LNCAP (cell line): ENCODE data around the gene NUPR1.

ENCODE experiments used
- CTCF ChIP-seq: fragments of 450-650 bp; IDR thresholded peaks from 2 replicates; pipeline ENCODE4 v1.5.1; 2017; ENCODE audit warnings: mild to moderate bottlenecking

Gene NUPR1

GRCh38 chr16:28537076-28537475, 1.7 kb downstream of the NUPR1 start:
- TF ChIP-seq CTCF, result no peak

DNA sequence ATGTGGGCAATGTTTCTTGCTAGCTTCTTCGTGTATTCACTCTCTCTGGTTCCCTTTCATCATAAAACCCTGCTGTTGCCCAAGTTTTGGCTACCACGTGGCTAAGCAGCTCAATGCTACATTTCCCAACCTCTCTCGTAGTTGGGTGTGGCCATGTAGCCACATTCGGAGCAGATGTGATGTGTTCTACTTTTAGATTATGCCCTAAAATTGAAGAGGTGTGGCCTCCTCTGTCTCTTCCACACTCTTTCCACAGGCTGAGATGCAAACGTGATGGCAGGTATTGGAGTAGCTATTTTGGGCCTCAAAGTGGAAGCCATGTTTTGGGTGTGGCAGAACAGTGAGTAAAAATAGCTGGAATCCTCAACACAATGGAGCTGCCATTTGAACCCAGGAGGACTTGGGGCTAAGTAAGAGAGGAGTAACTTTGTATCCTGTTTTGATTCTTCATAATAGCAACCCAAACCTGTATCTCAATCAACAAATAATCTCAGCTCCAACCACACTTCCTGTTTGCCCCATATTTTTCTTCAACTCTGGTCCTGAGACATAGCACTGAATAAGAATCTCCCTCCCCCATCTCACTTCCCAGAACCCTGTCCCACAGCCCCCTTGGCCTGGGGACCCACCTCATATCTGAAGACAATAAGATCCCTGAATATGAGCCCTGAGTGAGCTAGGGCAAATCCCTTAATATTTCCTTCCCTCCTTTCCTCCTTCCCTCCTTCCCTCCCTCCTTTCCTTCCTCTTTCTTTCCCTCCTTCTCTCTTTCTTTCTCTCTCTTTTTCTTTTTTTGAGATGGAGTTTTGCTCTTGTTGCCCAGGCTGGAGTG, 4.0 kb downstream of the NUPR1 start:
- no peak for TF ChIP-seq CTCF

DNA sequence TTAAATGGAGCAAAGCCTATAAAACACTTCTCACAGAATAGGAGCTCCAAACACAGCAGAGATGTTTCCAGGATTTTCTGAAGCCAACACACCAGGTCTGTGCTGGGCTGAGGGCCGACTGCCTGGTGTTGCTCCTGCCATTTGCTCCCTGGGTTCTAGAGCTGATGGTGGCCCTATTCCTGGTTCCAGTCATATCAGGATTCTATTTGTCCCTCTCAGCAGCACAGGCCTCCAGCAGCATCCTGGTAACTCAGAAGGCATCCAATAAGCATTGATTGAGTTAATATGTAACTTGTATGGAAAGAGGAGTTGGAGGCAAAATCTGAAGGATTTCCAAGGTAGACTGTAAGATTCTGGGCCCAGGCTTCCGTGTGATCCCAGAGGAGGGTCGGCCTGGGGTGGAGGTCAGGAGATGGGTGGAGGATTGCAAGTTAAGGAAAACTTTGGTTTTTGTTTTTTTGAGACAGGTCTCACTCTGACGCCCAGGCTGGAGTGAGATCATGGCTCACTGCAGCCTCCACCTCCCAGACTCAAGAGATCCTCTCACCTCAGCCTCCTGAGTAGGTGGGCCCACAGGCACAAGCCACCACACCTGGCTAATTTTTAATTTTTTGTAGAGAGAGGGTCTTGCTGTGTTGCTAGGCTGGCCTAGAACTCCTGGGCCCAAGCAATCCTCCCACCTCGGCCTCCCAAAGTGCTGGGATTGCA, 5.7 kb downstream of the NUPR1 start:
- no peak for TF ChIP-seq CTCF

GRCh38 chr16:28531777-28532744, 6.7 kb downstream of the NUPR1 start:
- TF ChIP-seq CTCF, result no peak

GRCh38 chr16:28529124-28529523, 9.7 kb downstream of the NUPR1 start:
- no peak for TF ChIP-seq CTCF

GRCh38 chr16:28528463-28528867, 10.3 kb downstream of the NUPR1 start:
- no peak for TF ChIP-seq CTCF

GRCh38 chr16:28527985-28528384, 10.8 kb downstream of the NUPR1 start:
- no peak for TF ChIP-seq CTCF
